Stimulated activated effector memory CD8-positive, alpha-beta T cell treated with anti-CD3 and anti-CD28 coated beads, Interleukin-12 subunit alpha, Interleukin-12 subunit beta, amount 100 ng/mL, for 72 hours (primary cell): ENCODE results near the gene HLCS.

Experiments used
- ATAC-seq: fragments of 150-1000 bp; cut with Tn5 transposase; 2 replicates; pipeline ENCODE4 v1.10.0; 2021
- DNase-seq, 2 donors: peaks; one replicate each; pipeline ENCODE4 v3.0.0; 2021 to 2022; ENCODE audit warnings: low spot score in 2 of 2
- H3K27ac Mint-ChIP-seq: one replicate; pipeline ENCODE4 v1.8.0; 2022; ENCODE audit warnings: mild to moderate bottlenecking, mixed read lengths
- H3K36me3 Mint-ChIP-seq: one replicate; pipeline ENCODE4 v1.8.0; 2022; ENCODE audit warnings: mild to moderate bottlenecking, mixed read lengths
- H3K4me1 Mint-ChIP-seq: one replicate; pipeline ENCODE4 v1.8.0; 2022; ENCODE audit warnings: mixed read lengths
- H3K4me3 Mint-ChIP-seq: one replicate; pipeline ENCODE4 v1.8.0; 2022; ENCODE audit warnings: mild to moderate bottlenecking, mixed read lengths
- H3K9me3 Mint-ChIP-seq: one replicate; pipeline ENCODE4 v1.8.0; 2022; ENCODE audit warnings: mixed read lengths

HLCS gene

DNA sequence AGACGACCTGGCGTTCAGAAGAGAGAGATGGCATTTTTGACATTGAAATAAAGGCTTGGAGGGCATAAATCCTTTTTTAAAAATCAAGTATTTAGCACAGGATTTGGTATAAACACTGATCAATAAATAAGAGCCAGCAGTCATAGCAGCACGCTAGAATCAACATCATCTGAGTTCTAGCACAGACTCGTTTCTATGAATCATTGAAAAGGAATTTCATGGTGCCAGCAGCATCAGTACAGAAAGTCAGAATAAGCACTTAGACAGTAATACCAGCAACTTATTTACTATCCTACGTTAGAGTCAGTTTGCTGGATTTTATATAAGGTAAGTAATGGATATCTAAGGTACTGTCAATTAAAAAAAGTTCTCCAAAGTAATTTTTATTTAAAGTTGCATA, 119.3 kb downstream of the HLCS start:
- ATAC-seq (no peak), DNase-seq (no peak)
- Mint-ChIP-seq H3K27ac (no peak overlapping the region), H3K4me1 (peaks cover 7% of the 10 kb centered on the region), H3K9me3 (no peaks in the 10 kb centered on the region), H3K36me3 (no peaks in the 10 kb centered on the region), H3K4me3 (no peak overlapping the region)

GRCh38 chr21:36846631-36847030, 119.8 kb downstream of the HLCS start:
- Mint-ChIP-seq H3K27ac (no peak overlapping the region), H3K9me3 (no peaks in the 10 kb centered on the region), H3K36me3 (no peaks in the 10 kb centered on the region), H3K4me3 (no peak overlapping the region), H3K4me1 (peaks cover 7% of the 10 kb centered on the region)
- DNase-seq (no peak), ATAC-seq (no peak)

DNA sequence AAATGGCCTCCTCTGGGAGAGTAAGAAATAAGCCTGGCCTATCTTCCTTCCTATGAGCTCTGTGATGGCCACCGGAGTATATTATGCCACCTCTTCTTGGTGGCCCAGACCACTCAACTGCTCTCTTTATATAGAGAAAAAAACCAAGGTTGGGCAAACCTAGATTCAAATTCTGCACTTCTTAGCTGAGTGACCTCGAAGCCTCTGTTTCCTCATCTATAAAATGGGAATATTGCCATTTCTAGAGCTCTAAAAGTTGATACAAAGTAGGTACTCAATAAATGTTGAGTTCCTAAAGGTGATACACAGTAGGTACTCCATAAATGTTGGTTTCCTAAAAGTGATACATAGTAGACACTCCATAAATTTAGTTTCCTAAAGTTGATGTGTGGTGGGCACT, 120.7 kb downstream of the HLCS start:
- Mint-ChIP-seq H3K27ac (no peak overlapping the region), H3K4me1 (peaks cover 7% of the 10 kb centered on the region), H3K4me3 (no peak overlapping the region), H3K9me3 (no peaks in the 10 kb centered on the region), H3K36me3 (no peaks in the 10 kb centered on the region)
- ATAC-seq, result no peak
- no peak for DNase-seq

- no peaks in the 10 kb centered on the region for H3K36me3 Mint-ChIP-seq
- no peak overlapping the region for H3K27ac Mint-ChIP-seq
- no peaks in the 10 kb centered on the region for H3K9me3 Mint-ChIP-seq
- peaks cover 7% of the 10 kb centered on the region for H3K4me1 Mint-ChIP-seq
- ATAC-seq (no peak), DNase-seq (no peak)
- no peak overlapping the region for H3K4me3 Mint-ChIP-seq
These were observed 121.4 kb downstream of the HLCS start for GRCh38 chr21:36845070-36845469.

DNA sequence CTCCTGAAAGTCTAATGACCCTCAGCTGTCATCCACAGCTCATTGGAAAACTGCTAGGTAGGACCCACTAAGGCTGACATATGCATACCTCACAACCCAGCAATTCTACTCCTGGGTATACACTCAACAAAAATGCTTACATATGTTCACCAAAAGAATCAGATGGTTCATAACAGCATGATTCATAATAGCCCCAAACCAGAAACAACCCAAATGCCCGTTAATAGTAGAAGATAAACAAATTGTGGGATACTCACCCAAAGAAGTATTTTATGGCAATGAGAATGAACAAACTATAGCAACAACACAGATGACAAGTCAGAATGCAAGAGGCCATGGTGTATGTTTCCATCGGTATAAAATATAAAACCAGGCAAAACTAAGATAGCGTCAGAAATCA, 124.6 kb downstream of the HLCS start:
- Mint-ChIP-seq H3K9me3 (no peaks in the 10 kb centered on the region), H3K27ac (no peak overlapping the region), H3K36me3 (no peaks in the 10 kb centered on the region), H3K4me3 (no peak overlapping the region), H3K4me1 (no peaks in the 10 kb centered on the region)
- ATAC-seq (no peak), DNase-seq (no peak)

GRCh38 chr21:36839735-36840134, 126.7 kb downstream of the HLCS start:
- no peak overlapping the region for H3K4me3 Mint-ChIP-seq
- H3K4me1 Mint-ChIP-seq, result no peaks in the 10 kb centered on the region
- no peaks in the 10 kb centered on the region for H3K36me3 Mint-ChIP-seq
- ATAC-seq (no peak), DNase-seq (no peak)
- H3K27ac Mint-ChIP-seq, result peak overlapping the region; percentile 26
- no peaks in the 10 kb centered on the region for H3K9me3 Mint-ChIP-seq

GRCh38 chr21:36839123-36839522, 127.3 kb downstream of the HLCS start:
- Mint-ChIP-seq H3K9me3 (no peaks in the 10 kb centered on the region), H3K27ac (peak overlapping the region; percentile 26), H3K4me3 (no peak overlapping the region), H3K36me3 (no peaks in the 10 kb centered on the region), H3K4me1 (no peaks in the 10 kb centered on the region)
- DNase-seq, result no peak
- ATAC-seq, result no peak

- Mint-ChIP-seq H3K4me3 (no peak overlapping the region), H3K4me1 (no peaks in the 10 kb centered on the region), H3K36me3 (no peaks in the 10 kb centered on the region), H3K27ac (no peak overlapping the region), H3K9me3 (no peaks in the 10 kb centered on the region)
- DNase-seq (no peak), ATAC-seq (no peak)
These were observed 131.1 kb downstream of the HLCS start for GRCh38 chr21:36835383-36835795.

- Mint-ChIP-seq H3K27ac (peak overlapping the region; percentile 12), H3K4me1 (no peaks in the 10 kb centered on the region)
These were observed 132.3 kb downstream of the HLCS start for GRCh38 chr21:36834192-36834591.

GRCh38 chr21:36830100-36830499, 136.4 kb downstream of the HLCS start:
- ATAC-seq, result no peak
- no peaks in the 10 kb centered on the region for H3K4me1 Mint-ChIP-seq
- DNase-seq, result no peak
- no peaks in the 10 kb centered on the region for H3K9me3 Mint-ChIP-seq
- H3K27ac Mint-ChIP-seq, result no peak overlapping the region
- no peaks in the 10 kb centered on the region for H3K36me3 Mint-ChIP-seq
- H3K4me3 Mint-ChIP-seq, result no peak overlapping the region

More at GRCh38 chr21:36834192-36834591, 132.3 kb downstream of the HLCS start:
- H3K9me3 Mint-ChIP-seq, result no peaks in the 10 kb centered on the region
- no peak for DNase-seq
- no peak for ATAC-seq
- no peak overlapping the region for H3K4me3 Mint-ChIP-seq
- no peaks in the 10 kb centered on the region for H3K36me3 Mint-ChIP-seq

- Mint-ChIP-seq H3K27ac (no peak overlapping the region), H3K36me3 (no peaks in the 10 kb centered on the region), H3K9me3 (no peaks in the 10 kb centered on the region), H3K4me1 (no peaks in the 10 kb centered on the region), H3K4me3 (no peak overlapping the region)
- DNase-seq, result no peak
- no peak for ATAC-seq
These were observed 137.5 kb downstream of the HLCS start for GRCh38 chr21:36828891-36829515.

GRCh38 chr21:36828208-36828607, 138.3 kb downstream of the HLCS start:
- Mint-ChIP-seq H3K27ac (no peak overlapping the region), H3K9me3 (no peaks in the 10 kb centered on the region)
- no peak for ATAC-seq

GRCh38 chr21:36825658-36826057, 140.8 kb downstream of the HLCS start:
- Mint-ChIP-seq H3K4me1 (no peaks in the 10 kb centered on the region), H3K27ac (no peak overlapping the region), H3K36me3 (no peaks in the 10 kb centered on the region), H3K4me3 (no peak overlapping the region), H3K9me3 (no peaks in the 10 kb centered on the region)
- ATAC-seq (no peak), DNase-seq (no peak)

More at GRCh38 chr21:36828208-36828607, 138.3 kb downstream of the HLCS start:
- Mint-ChIP-seq H3K4me1 (no peaks in the 10 kb centered on the region), H3K36me3 (no peaks in the 10 kb centered on the region), H3K4me3 (no peak overlapping the region)
- DNase-seq, result no peak

- no peak for DNase-seq
- ATAC-seq, result no peak
- H3K36me3 Mint-ChIP-seq, result no peaks in the 10 kb centered on the region
- no peak overlapping the region for H3K27ac Mint-ChIP-seq
- no peaks in the 10 kb centered on the region for H3K4me1 Mint-ChIP-seq
- no peak overlapping the region for H3K4me3 Mint-ChIP-seq
- no peaks in the 10 kb centered on the region for H3K9me3 Mint-ChIP-seq
These were observed 145.5 kb downstream of the HLCS start for GRCh38 chr21:36821032-36821299.

DNA sequence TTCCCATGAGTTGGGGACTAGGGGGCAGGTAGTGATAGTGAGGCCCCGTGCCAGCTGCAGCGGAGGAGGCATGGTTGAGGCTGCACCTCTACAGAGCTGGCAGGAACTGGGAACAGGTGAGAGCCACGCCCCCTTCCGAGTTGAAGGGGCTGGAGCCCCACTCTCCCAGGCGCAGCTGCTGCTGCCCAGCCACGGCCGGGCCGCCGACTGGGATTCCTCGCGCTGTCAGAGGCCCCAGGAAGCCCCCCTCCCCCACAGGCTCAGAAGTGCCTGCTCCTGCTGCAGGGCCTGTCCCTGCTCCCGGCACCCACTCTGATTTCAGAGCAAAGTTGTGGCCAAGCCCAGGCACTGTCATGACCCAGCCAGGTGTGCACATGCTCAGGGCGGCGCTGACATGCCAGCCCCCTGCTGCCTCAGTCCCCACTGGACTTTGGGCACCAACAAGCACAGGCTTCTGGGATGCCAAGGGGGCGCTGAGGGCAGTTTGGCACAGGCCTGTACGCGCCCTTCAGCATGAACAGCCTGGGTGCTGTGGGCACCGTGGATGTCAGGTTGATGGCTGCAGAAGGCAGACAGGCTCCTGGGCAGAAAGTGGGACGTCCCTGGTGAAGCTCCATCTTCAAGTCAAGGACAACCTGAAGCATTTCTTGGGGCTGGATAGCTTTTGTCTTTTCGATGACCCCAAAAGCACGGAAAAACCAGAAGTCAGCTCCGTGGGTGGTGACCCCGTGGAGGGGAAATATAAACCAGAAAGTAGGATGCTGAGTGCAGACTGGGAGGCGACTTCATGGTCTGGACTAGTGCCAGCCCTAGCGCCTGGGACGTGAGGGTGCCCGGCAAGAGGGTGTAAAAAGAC, 146.1 kb downstream of the HLCS start:
- H3K9me3 Mint-ChIP-seq, result no peaks in the 10 kb centered on the region
- no peaks in the 10 kb centered on the region for H3K36me3 Mint-ChIP-seq
- H3K4me1 Mint-ChIP-seq, result no peaks in the 10 kb centered on the region
- no peak overlapping the region for H3K4me3 Mint-ChIP-seq
- DNase-seq (no peak), ATAC-seq (peak; percentile 8)
- H3K27ac Mint-ChIP-seq, result no peak overlapping the region

GRCh38 chr21:36817732-36818450, 148.6 kb downstream of the HLCS start:
- Mint-ChIP-seq H3K4me1 (peaks cover 6% of the 10 kb centered on the region), H3K36me3 (no peaks in the 10 kb centered on the region), H3K27ac (no peak overlapping the region), H3K9me3 (no peaks in the 10 kb centered on the region), H3K4me3 (no peak overlapping the region)
- DNase-seq (no peak), ATAC-seq (no peak)
